GM23248 (cell line): ENCODE data around the gene LRP2BP.

Experiments
- EZH2 ChIP-seq: fragments of 200-600 bp; sonication (generic); IDR thresholded peaks from 2 replicates; pipeline ENCODE4 v1.6.1; 2018; ENCODE audit warnings: antibody characterized with exemption, mild to moderate bottlenecking; ENCODE audit not compliant: insufficient read depth, poor library complexity, severe bottlenecking
- EZH2phosphoT487 ChIP-seq: fragments of 200-600 bp; sonication (generic); IDR thresholded peaks from 2 replicates; pipeline ENCODE4 v1.6.1; 2018; ENCODE audit warnings: antibody characterized with exemption, moderate library complexity, mild to moderate bottlenecking, low read depth; ENCODE audit not compliant: insufficient read depth

DNA sequence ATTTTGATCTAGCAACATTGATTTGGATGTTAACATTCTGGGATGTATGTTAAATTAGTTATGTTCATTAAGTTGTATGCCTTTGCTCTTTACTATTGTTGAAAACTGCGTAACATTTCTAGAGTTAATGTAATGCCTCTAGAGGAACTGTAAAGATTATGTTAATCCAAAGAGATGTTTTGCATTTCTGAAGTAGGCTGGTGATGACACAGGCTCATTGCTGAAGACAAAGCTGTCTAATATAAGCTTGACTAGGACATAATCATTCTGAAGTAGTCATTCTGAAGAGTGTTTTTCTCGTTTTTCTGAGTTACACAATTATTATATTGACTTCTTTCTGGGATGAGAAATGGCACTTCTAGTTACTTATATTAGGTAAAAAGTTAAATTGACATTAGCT is 72.9 kb downstream of the LRP2BP start:
- TF ChIP-seq EZH2, result no peak
- no peak for TF ChIP-seq EZH2phosphoT487
